IMR-90 (cell line): ENCODE data around the gene OR51A4. TPM values are rescaled to one million over a fixed set of nuclear protein-coding genes. Genes with fewer than 3 reads are reported as not detected.

ENCODE experiments used
- ATAC-seq: fragments of 200-7000 bp; cut with Tn5 transposase; 2 replicates; pipeline ENCODE4 v1.9.1; 2020; ENCODE audit warnings: low read depth, mild to moderate bottlenecking, moderate library complexity
- BruUV-seq: library from RNA; stranded (reverse); fragments of 400-500 nt; replicated peaks from 2 replicates; lab custom pipeline; 2021; lab: Mats Ljungman, UMichigan
- CTCF ChIA-PET: fragments of 300-600 bp; formaldehyde crosslinking; extraction: SDS; loops from one replicate; lab custom pipeline; 2021; ENCODE audit warnings: antibody characterized with exemption; lab: Yijun Ruan, JAX
- POLR2A ChIA-PET: fragments of 300-600 bp; sonication (Branson Sonifier 250); formaldehyde crosslinking; loops from one replicate; lab custom pipeline; 2022; ENCODE audit warnings: antibody characterized with exemption; ENCODE audit not compliant: unreplicated experiment; lab: Charles Lee
- DNase-seq: peaks from one replicate; pipeline ENCODE4 v3.0.0; 2013
- H2AFZ ChIP-seq: replicated peaks from 2 replicates; pipeline ENCODE3; 2013; ENCODE audit warnings: low read length, mild to moderate bottlenecking; ENCODE audit not compliant: poor library complexity
- H2AK5ac ChIP-seq: 2 replicates; pipeline ENCODE4 v1.6.1; 2013; ENCODE audit warnings: low read depth, low read length, inconsistent platforms
- H2AK9ac ChIP-seq: replicated peaks from 2 replicates; pipeline ENCODE3; 2013; ENCODE audit warnings: mild to moderate bottlenecking, low read depth, low read length, moderate library complexity; ENCODE audit not compliant: poor library complexity
- H2BK120ac ChIP-seq: 2 replicates; pipeline ENCODE4 v1.6.1; 2013; ENCODE audit warnings: low read depth, low read length, inconsistent platforms
- H2BK15ac ChIP-seq: 3 replicates; pipeline ENCODE4 v1.6.1; 2013; ENCODE audit warnings: low read depth, low read length, inconsistent platforms
- H2BK20ac ChIP-seq: 2 replicates; pipeline ENCODE4 v1.6.1; 2013; ENCODE audit warnings: low read depth, mild to moderate bottlenecking, inconsistent platforms, low read length, moderate library complexity
- H2BK5ac ChIP-seq: 2 replicates; pipeline ENCODE4 v1.6.1; 2013; ENCODE audit warnings: mild to moderate bottlenecking, low read depth, low read length, inconsistent platforms; ENCODE audit not compliant: poor library complexity, severe bottlenecking
- H3K14ac ChIP-seq: replicated peaks from 2 replicates; pipeline ENCODE4 v1.6.1; 2013; ENCODE audit warnings: low read depth, low read length, inconsistent platforms
- H3K18ac ChIP-seq: 2 replicates; pipeline ENCODE4 v1.6.1; 2013; ENCODE audit warnings: low read depth, low read length, control low read depth
- H3K23ac ChIP-seq: 2 replicates; pipeline ENCODE4 v1.6.1; 2013; ENCODE audit warnings: low read depth, low read length, inconsistent platforms
- H3K27ac ChIP-seq: 2 replicates; pipeline ENCODE4 v1.5.1; 2013; ENCODE audit warnings: mild to moderate bottlenecking, control low read depth, low read length; ENCODE audit not compliant: insufficient read depth
- H3K27me3 ChIP-seq: 2 replicates; pipeline ENCODE4 v1.6.1; 2013; ENCODE audit warnings: low read length; ENCODE audit not compliant: control insufficient read depth, insufficient read depth
- H3K36me3 ChIP-seq: 2 replicates; pipeline ENCODE4 v1.6.1; 2013; ENCODE audit warnings: low read length, mixed read lengths; ENCODE audit not compliant: control insufficient read depth, insufficient read depth
- H3K4ac ChIP-seq: 2 replicates; pipeline ENCODE4 v1.6.1; 2013; ENCODE audit warnings: low read depth, low read length, inconsistent platforms
- H3K4me1 ChIP-seq: 2 replicates; pipeline ENCODE4 v1.6.1; 2013; ENCODE audit warnings: low read length, mixed read lengths; ENCODE audit not compliant: control insufficient read depth, insufficient read depth
- H3K4me2 ChIP-seq: 2 replicates; pipeline ENCODE4 v1.6.1; 2013; ENCODE audit warnings: low read depth, mild to moderate bottlenecking, control low read depth, low read length, moderate library complexity
- H3K4me3 ChIP-seq: 2 replicates; pipeline ENCODE4 v1.5.1; 2013; ENCODE audit warnings: low read depth, mild to moderate bottlenecking, control low read depth, low read length, moderate library complexity; ENCODE audit not compliant: insufficient read depth
- H3K56ac ChIP-seq: 2 replicates; pipeline ENCODE4 v1.6.1; 2013; ENCODE audit warnings: low read length, inconsistent platforms; ENCODE audit not compliant: insufficient read depth; ENCODE audit errors: extremely low read depth
- H3K79me1 ChIP-seq, 2 experiments: 2 replicates each; pipeline ENCODE4 v1.6.1; 2013; ENCODE audit warnings: low read length in 2 of 2, inconsistent platforms in 1 of 2, low read depth in 1 of 2
- H3K9ac ChIP-seq: 2 replicates; pipeline ENCODE4 v1.6.1; 2013; ENCODE audit warnings: low read depth, low read length, control low read depth
- H3K9me1 ChIP-seq: 2 replicates; pipeline ENCODE4 v1.6.1; 2013; ENCODE audit warnings: low read length, inconsistent platforms; ENCODE audit not compliant: insufficient read depth
- H3K9me3 ChIP-seq: 2 replicates; pipeline ENCODE4 v1.6.1; 2013; ENCODE audit warnings: low read length; ENCODE audit not compliant: control insufficient read depth, insufficient read depth
- H4K20me1 ChIP-seq: 2 replicates; pipeline ENCODE4 v1.6.1; 2013; ENCODE audit warnings: low read length, inconsistent platforms; ENCODE audit not compliant: insufficient read depth
- H4K5ac ChIP-seq: 2 replicates; pipeline ENCODE4 v1.6.1; 2013; ENCODE audit warnings: mild to moderate bottlenecking, low read depth, low read length, control low read depth
- H4K8ac ChIP-seq, 2 experiments: 2 replicates each; pipeline ENCODE4 v1.6.1; 2013; ENCODE audit warnings: low read depth in 2 of 2, low read length in 2 of 2, control low read depth in 1 of 2, inconsistent platforms in 1 of 2
- H4K91ac ChIP-seq: 2 replicates; pipeline ENCODE4 v1.6.1; 2013; ENCODE audit warnings: low read depth, low read length, inconsistent platforms; ENCODE audit not compliant: insufficient read depth
- BHLHE40 ChIP-seq: fragments of 150-350 bp; IDR thresholded peaks from 2 replicates; pipeline ENCODE4 v1.6.1; 2016; ENCODE audit warnings: mild to moderate bottlenecking, low read depth, low read length
- CEBPB ChIP-seq: IDR thresholded peaks from 2 replicates; pipeline ENCODE4 v1.6.1; 2012; ENCODE audit warnings: low read depth, low read length, improper control_type of control experiment
- MAFK ChIP-seq: IDR thresholded peaks from 2 replicates; pipeline ENCODE4 v1.6.1; 2012; ENCODE audit warnings: low read depth, low read length, improper control_type of control experiment
- MAZ ChIP-seq: IDR thresholded peaks from 2 replicates; pipeline ENCODE4 v1.6.1; 2012; ENCODE audit warnings: low read depth, mild to moderate bottlenecking, low read length, improper control_type of control experiment, moderate library complexity, borderline replicate concordance
- POLR2A ChIP-seq: IDR thresholded peaks from 2 replicates; pipeline ENCODE4 v1.6.1; 2012; ENCODE audit warnings: mild to moderate bottlenecking, low read depth, low read length
- RAD21 ChIP-seq: IDR thresholded peaks from 2 replicates; pipeline ENCODE4 v1.6.1; 2012; ENCODE audit warnings: low read length, improper control_type of control experiment
- RCOR1 ChIP-seq: IDR thresholded peaks from 2 replicates; pipeline ENCODE4 v1.6.1; 2012; ENCODE audit warnings: mild to moderate bottlenecking, low read length, improper control_type of control experiment; ENCODE audit not compliant: insufficient replicate concordance
- RFX5 ChIP-seq: IDR thresholded peaks from 2 replicates; pipeline ENCODE4 v1.8.0; 2012; ENCODE audit warnings: low read depth, mild to moderate bottlenecking, low read length, moderate library complexity
- SMC3 ChIP-seq: fragments of 150-350 bp; IDR thresholded peaks from 2 replicates; pipeline ENCODE4 v1.6.1; 2016; ENCODE audit warnings: low read depth, mild to moderate bottlenecking, antibody characterized with exemption, low read length, moderate library complexity
- WGBS, 2 experiments: methylation state at CpG; one replicate each; pipeline versions ENCODE4 v1.1.5 to v1.1.7; 2013; ENCODE audit warnings: missing lambda C conversion rate in 2 of 2; ENCODE audit not compliant: insufficient read length in 1 of 2; ENCODE audit errors: extremely low coverage in 2 of 2; 5-methylcytosine and 5-hydroxymethylcytosine counted together
- dilution Hi-C: fragments of 300-500 bp; cut with HindIII; formaldehyde crosslinking; loops from one replicate; pipeline ENCODE4 v1.14.3; 2018; ENCODE audit warnings: low sequenced_read_pairs; ENCODE audit not compliant: unreplicated experiment
- in situ Hi-C: fragments of 300-500 bp; cut with MboI; formaldehyde crosslinking; loops from 3 replicates; pipeline ENCODE4 v1.14.3; 2019; ENCODE audit warnings: low sequenced_read_pairs, inconsistent platforms, mixed read lengths
- intact Hi-C: fragments of 100-400 bp; cut with micrococcal nuclease; formaldehyde crosslinking; loops from 2 replicates; pipeline ENCODE4 v1.10.0; 2022
- polyA plus RNA-seq, 3 experiments: library from polyadenylated mRNA; depleted of rRNA; stranded (reverse); fragments of >200 nt; gene quantifications; 2 replicates each; pipeline ENCODE4 v1.2.3, GENCODE V29; 2012; ENCODE audit warnings: low replicate concordance in 1 of 3
- total RNA-seq: library from RNA; depleted of rRNA; stranded (reverse); fragments of >200 nt; gene quantifications from 2 replicates; pipeline ENCODE4 v1.2.3, GENCODE V29; 2012
- TF ChIP-seq, protein P1 (sequence below): conservative IDR thresholded peaks from 2 replicates; pipeline ENCODE4 v1.5.1; 2012; ENCODE audit warnings: mild to moderate bottlenecking, low read depth, low read length, improper control_type of control experiment
- TF ChIP-seq, protein P2 (sequence below): fragments of 150-350 bp; IDR thresholded peaks from 2 replicates; pipeline ENCODE4 v1.6.1; 2016; ENCODE audit warnings: low read depth, mild to moderate bottlenecking, low read length, moderate library complexity, borderline replicate concordance
- TF ChIP-seq, protein P3 (sequence below): fragments of 150-350 bp; IDR thresholded peaks from 2 replicates; pipeline ENCODE4 v1.6.1; 2017; ENCODE audit warnings: mild to moderate bottlenecking, antibody characterized with exemption, low read length, low read depth

OR51A4 gene
- total and polyA plus RNA-seq, 2 of the 4 experiments (the other 2 are of a cell fraction), result not detected

DNA sequence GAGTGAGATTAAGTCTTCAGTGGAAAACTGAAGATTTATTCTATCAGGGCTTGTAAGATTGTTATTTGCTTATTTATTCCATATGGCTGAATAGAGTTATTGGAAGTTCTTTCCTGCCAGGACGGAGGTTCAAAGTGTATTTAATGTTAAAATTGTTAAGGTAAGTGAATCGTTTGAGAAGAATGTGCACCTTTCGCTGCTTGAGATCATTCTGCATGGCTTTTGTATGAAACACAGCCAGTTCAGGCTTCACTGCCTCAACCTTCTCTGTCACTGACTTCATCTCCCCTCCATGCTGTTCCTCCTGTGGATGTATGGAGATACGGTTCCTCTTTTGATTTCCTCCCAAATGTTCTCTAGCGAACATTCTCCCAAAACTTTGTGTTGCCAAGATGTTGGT is 28.0 kb upstream of the OR51A4 start:
- Histone ChIP-seq H3K23ac (no peak overlapping the region), H2BK20ac (no peak overlapping the region), H4K5ac (no peak overlapping the region), H3K36me3 (no peaks in the 10 kb centered on the region), H3K4me1 (no peaks in the 10 kb centered on the region), H4K91ac (no peak overlapping the region), H3K9me1 (no peaks in the 10 kb centered on the region), H3K79me1 (no peaks in the 10 kb centered on the region), H2BK15ac (no peak overlapping the region), H3K27ac (no peak overlapping the region), H2BK5ac (no peak overlapping the region), H3K56ac (no peak overlapping the region), H3K9ac (no peak overlapping the region), H3K9me3 (no peaks in the 10 kb centered on the region), H2BK120ac (no peak overlapping the region), H4K20me1 (no peaks in the 10 kb centered on the region), H3K4me2 (no peak overlapping the region), H3K4me3 (no peak overlapping the region), H2AK5ac (no peak overlapping the region), H3K27me3 (no peaks in the 10 kb centered on the region), H3K4ac (no peak overlapping the region), H3K18ac (no peak overlapping the region), H3K14ac (no peak overlapping the region), H2AFZ (no peak overlapping the region), H4K8ac (no peak overlapping the region), H2AK9ac (no peak overlapping the region)
- in situ Hi-C loops (no loop called here), intact Hi-C loops (no loop called here), dilution Hi-C loops (no loop called here)
- no CpG with 5 or more reads among the region's 5 CpGs for WGBS, 2 experiments
- ATAC-seq (no peak), DNase-seq (no peak)
- POLR2A ChIA-PET, result no interaction called here
- CTCF ChIA-PET, result no interaction called here
- TF ChIP-seq SMC3 (no peak), RAD21 (no peak), MAFK (no peak), CEBPB (no peak), RFX5 (no peak), POLR2A (no peak), MAZ (no peak), BHLHE40 (no peak), RCOR1 (no peak)
- TF ChIP-seq, protein P1, sequence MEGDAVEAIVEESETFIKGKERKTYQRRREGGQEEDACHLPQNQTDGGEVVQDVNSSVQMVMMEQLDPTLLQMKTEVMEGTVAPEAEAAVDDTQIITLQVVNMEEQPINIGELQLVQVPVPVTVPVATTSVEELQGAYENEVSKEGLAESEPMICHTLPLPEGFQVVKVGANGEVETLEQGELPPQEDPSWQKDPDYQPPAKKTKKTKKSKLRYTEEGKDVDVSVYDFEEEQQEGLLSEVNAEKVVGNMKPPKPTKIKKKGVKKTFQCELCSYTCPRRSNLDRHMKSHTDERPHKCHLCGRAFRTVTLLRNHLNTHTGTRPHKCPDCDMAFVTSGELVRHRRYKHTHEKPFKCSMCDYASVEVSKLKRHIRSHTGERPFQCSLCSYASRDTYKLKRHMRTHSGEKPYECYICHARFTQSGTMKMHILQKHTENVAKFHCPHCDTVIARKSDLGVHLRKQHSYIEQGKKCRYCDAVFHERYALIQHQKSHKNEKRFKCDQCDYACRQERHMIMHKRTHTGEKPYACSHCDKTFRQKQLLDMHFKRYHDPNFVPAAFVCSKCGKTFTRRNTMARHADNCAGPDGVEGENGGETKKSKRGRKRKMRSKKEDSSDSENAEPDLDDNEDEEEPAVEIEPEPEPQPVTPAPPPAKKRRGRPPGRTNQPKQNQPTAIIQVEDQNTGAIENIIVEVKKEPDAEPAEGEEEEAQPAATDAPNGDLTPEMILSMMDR, result no peak
- TF ChIP-seq, protein P2, sequence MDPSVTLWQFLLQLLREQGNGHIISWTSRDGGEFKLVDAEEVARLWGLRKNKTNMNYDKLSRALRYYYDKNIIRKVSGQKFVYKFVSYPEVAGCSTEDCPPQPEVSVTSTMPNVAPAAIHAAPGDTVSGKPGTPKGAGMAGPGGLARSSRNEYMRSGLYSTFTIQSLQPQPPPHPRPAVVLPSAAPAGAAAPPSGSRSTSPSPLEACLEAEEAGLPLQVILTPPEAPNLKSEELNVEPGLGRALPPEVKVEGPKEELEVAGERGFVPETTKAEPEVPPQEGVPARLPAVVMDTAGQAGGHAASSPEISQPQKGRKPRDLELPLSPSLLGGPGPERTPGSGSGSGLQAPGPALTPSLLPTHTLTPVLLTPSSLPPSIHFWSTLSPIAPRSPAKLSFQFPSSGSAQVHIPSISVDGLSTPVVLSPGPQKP, result no peak
- TF ChIP-seq, protein P3, sequence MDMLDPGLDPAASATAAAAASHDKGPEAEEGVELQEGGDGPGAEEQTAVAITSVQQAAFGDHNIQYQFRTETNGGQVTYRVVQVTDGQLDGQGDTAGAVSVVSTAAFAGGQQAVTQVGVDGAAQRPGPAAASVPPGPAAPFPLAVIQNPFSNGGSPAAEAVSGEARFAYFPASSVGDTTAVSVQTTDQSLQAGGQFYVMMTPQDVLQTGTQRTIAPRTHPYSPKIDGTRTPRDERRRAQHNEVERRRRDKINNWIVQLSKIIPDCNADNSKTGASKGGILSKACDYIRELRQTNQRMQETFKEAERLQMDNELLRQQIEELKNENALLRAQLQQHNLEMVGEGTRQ, result no peak
- no TSS peak for BruUV-seq
